Neural cell (in vitro differentiated cells): ENCODE results near the gene IDH3G. TPM values are rescaled to one million over a fixed set of nuclear protein-coding genes. Genes with fewer than 3 reads are reported as not detected.

Source experiments
- H2AFZ ChIP-seq: fragments of 200-600, 300-800 bp; sonication (generic), shearing (Covaris generic); 2 replicates; pipeline ENCODE4 v1.6.0; 2014; ENCODE audit warnings: low read depth, mild to moderate bottlenecking, antibody characterized with exemption, low read length, moderate library complexity
- H3F3A ChIP-seq: fragments of 200-600 bp; shearing (Covaris generic); 2 replicates; pipeline ENCODE4 v1.6.1; 2016; ENCODE audit warnings: mild to moderate bottlenecking, moderate library complexity, mixed read lengths, antibody characterized with exemption, low read length; ENCODE audit not compliant: insufficient read depth, poor library complexity, severe bottlenecking
- H3K27ac ChIP-seq: fragments of 200-600, 300-800 bp; sonication (generic), shearing (Covaris generic); 2 replicates; pipeline ENCODE4 v1.5.1; 2014; ENCODE audit warnings: mild to moderate bottlenecking, low read length, moderate library complexity
- H3K27me3 ChIP-seq: fragments of 300-800, 200-600 bp; sonication (generic), shearing (Covaris generic); 2 replicates; pipeline ENCODE4 v1.6.0; 2014; ENCODE audit warnings: mild to moderate bottlenecking, low read depth, low read length, moderate library complexity; ENCODE audit not compliant: insufficient read depth
- H3K36me3 ChIP-seq: fragments of 300-800, 200-600 bp; sonication (generic), shearing (Covaris generic); 2 replicates; pipeline ENCODE4 v1.5.1; 2014; ENCODE audit warnings: mild to moderate bottlenecking, antibody characterized with exemption, low read length, moderate library complexity; ENCODE audit not compliant: insufficient read depth
- H3K4me2 ChIP-seq: fragments of 300-800, 200-600 bp; sonication (generic), shearing (Covaris generic); 2 replicates; pipeline ENCODE4 v1.6.0; 2014; ENCODE audit warnings: mild to moderate bottlenecking, low read length
- H3K4me3 ChIP-seq: fragments of 300-800, 200-600 bp; sonication (generic), shearing (Covaris generic); 2 replicates; pipeline ENCODE4 v1.5.1; 2014; ENCODE audit warnings: mild to moderate bottlenecking, low read length, moderate library complexity
- H3K79me2 ChIP-seq: fragments of 200-600 bp; shearing (Covaris generic); replicated peaks from 2 replicates; pipeline ENCODE4 v1.6.0; 2014; ENCODE audit warnings: mild to moderate bottlenecking, low read length, moderate library complexity; ENCODE audit not compliant: insufficient read depth
- H3K9ac ChIP-seq: fragments of 300-800, 200-600 bp; sonication (generic), shearing (Covaris generic); 2 replicates; pipeline ENCODE4 v1.6.1; 2016; ENCODE audit warnings: mild to moderate bottlenecking, low read length, mixed read lengths
- H3K9me2 ChIP-seq: fragments of 200-600 bp; shearing (Covaris generic); 2 replicates; pipeline ENCODE4 v1.6.1; 2016; ENCODE audit warnings: mild to moderate bottlenecking, low read length, mixed read lengths; ENCODE audit not compliant: insufficient read depth
- H3K9me3 ChIP-seq: fragments of 200-600, 300-800 bp; sonication (generic), shearing (Covaris generic); 2 replicates; pipeline ENCODE4 v1.6.1; 2016; ENCODE audit warnings: mild to moderate bottlenecking, mixed run types, low read length, moderate library complexity, mixed read lengths
- H4K20me1 ChIP-seq: fragments of 200-600 bp; shearing (Covaris generic); 2 replicates; pipeline ENCODE4 v1.6.1; 2016; ENCODE audit warnings: mild to moderate bottlenecking, mixed run types; ENCODE audit not compliant: insufficient read depth
- CTCF ChIP-seq: fragments of 450-650 bp; IDR thresholded peaks from 2 replicates; pipeline ENCODE4 v1.5.1; 2014; ENCODE audit warnings: antibody characterized with exemption, mild to moderate bottlenecking, moderate library complexity; ENCODE audit not compliant: poor library complexity, severe bottlenecking
- EP300 ChIP-seq: fragments of 450-650 bp; conservative IDR thresholded peaks from 2 replicates; pipeline ENCODE4 v1.6.1; 2014; ENCODE audit warnings: antibody characterized with exemption, mild to moderate bottlenecking, moderate library complexity; ENCODE audit not compliant: poor library complexity, severe bottlenecking
- EZH2 ChIP-seq: fragments of 200-600, 300-800 bp; shearing (Covaris generic), sonication (generic); IDR thresholded peaks from 2 replicates; pipeline ENCODE4 v1.6.1; 2014; ENCODE audit warnings: antibody characterized with exemption, low read length, borderline replicate concordance, mild to moderate bottlenecking; ENCODE audit not compliant: insufficient read depth, poor library complexity, severe bottlenecking
- MXI1 ChIP-seq: fragments of 450-650 bp; conservative IDR thresholded peaks from 2 replicates; pipeline ENCODE4 v1.6.1; 2014; ENCODE audit warnings: antibody characterized with exemption, mild to moderate bottlenecking; ENCODE audit not compliant: poor library complexity, severe bottlenecking
- POLR2AphosphoS5 ChIP-seq: IDR thresholded peaks from 2 replicates; pipeline ENCODE4 v1.6.1; 2012
- RAD21 ChIP-seq: fragments of 450-650 bp; conservative IDR thresholded peaks from 2 replicates; pipeline ENCODE4 v1.6.1; 2014; ENCODE audit warnings: antibody characterized with exemption, mild to moderate bottlenecking, moderate library complexity
- REST ChIP-seq: IDR thresholded peaks from 2 replicates; pipeline ENCODE4 v1.6.1; 2012; ENCODE audit warnings: borderline replicate concordance
- SMC3 ChIP-seq: fragments of 450-650 bp; conservative IDR thresholded peaks from 2 replicates; pipeline ENCODE4 v1.6.1; 2014; ENCODE audit warnings: antibody characterized with exemption, mild to moderate bottlenecking, moderate library complexity; ENCODE audit not compliant: poor library complexity
- TAF1 ChIP-seq: IDR thresholded peaks from 2 replicates; pipeline ENCODE4 v1.6.1; 2012; ENCODE audit warnings: low read depth
- polyA plus RNA-seq: library from polyadenylated mRNA; depleted of rRNA; stranded (reverse); fragments of >200 nt; gene quantifications from 2 replicates; pipeline ENCODE4 v1.2.3, GENCODE V29; 2014

Gene IDH3G
- polyA plus RNA-seq, 1 donor from 2014 or later = 64.7 TPM

- Histone ChIP-seq H2AFZ (no peak overlapping the region), H3K9ac (no peak overlapping the region), H4K20me1 (no peaks in the 10 kb centered on the region), H3K27ac (no peak overlapping the region), H3K4me3 (no peak overlapping the region), H3K27me3 (no peaks in the 10 kb centered on the region), H3K9me2 (no peaks in the 10 kb centered on the region), H3F3A (no peaks in the 10 kb centered on the region), H3K9me3 (no peaks in the 10 kb centered on the region), H3K79me2 (no peaks in the 10 kb centered on the region), H3K4me2 (no peak overlapping the region), H3K36me3 (no peaks in the 10 kb centered on the region)
- TF ChIP-seq EZH2 (no peak), SMC3 (no peak), EP300 (no peak), MXI1 (no peak), TAF1 (no peak), RAD21 (no peak), CTCF (no peak), POLR2AphosphoS5 (no peak), REST (no peak)
Observed at GRCh38 chrX:153771415-153772315, 22.5 kb downstream of the IDH3G start.

- H3K9ac ChIP-seq = no peak overlapping the region
- no peak for TF ChIP-seq RAD21
- TF ChIP-seq CTCF = no peak
- TF ChIP-seq EZH2 = no peak
- TF ChIP-seq TAF1 = no peak
- no peak for TF ChIP-seq MXI1
- no peak for TF ChIP-seq POLR2AphosphoS5
- TF ChIP-seq SMC3 = no peak
- no peak for TF ChIP-seq EP300
- no peak for TF ChIP-seq REST
- no peaks in the 10 kb centered on the region for H3K27me3 ChIP-seq
- H3K9me2 ChIP-seq = no peaks in the 10 kb centered on the region
- H3K36me3 ChIP-seq = no peaks in the 10 kb centered on the region
- no peaks in the 10 kb centered on the region for H3F3A ChIP-seq
- no peak overlapping the region for H2AFZ ChIP-seq
- no peaks in the 10 kb centered on the region for H3K79me2 ChIP-seq
- H3K9me3 ChIP-seq = no peaks in the 10 kb centered on the region
- no peak overlapping the region for H3K27ac ChIP-seq
- no peak overlapping the region for H3K4me3 ChIP-seq
- H4K20me1 ChIP-seq = no peaks in the 10 kb centered on the region
- no peak overlapping the region for H3K4me2 ChIP-seq
Observed at GRCh38 chrX:153770601-153771414, 23.4 kb downstream of the IDH3G start.
